Muscle of arm (tissue), 12 donors: Measurements from ENCODE around the gene IFT25. TPM values are rescaled to one million over a fixed set of nuclear protein-coding genes. Genes with fewer than 3 reads are reported as not detected.

Experiments used
- DNase-seq: peaks from one replicate; pipeline ENCODE4 v3.0.0-alpha.2; 2013
- polyA plus RNA-seq, 12 donors: library from polyadenylated mRNA; unstranded; fragments of 120-200 nt; gene quantifications; one replicate each; pipeline ENCODE4 v1.2.1, GENCODE V29; 2013; ENCODE audit not compliant: insufficient read length in 12 of 12

The IFT25 gene
- polyA plus RNA-seq, 12 donors = 16.3 to 61.8 (median 30.1) TPM; not detected in 2

DNA sequence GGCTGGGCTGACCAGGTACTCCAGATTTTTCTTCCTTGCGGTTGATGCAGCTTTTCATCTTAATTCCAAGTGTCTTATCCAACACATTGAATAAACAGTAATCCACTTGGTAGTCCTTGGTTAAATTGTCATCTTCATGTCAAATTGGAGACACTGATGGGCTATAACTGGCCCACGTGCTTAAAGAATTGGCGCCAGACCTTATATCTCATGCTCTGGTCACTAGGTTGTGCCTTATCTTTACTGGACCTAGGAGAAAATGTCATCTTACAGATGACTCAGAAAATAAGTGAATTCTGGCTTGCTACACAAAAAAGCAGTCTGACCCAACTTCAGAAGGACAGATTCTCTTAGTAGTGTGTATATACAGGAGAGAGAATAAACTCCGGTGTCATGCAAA, 16.9 kb upstream of the IFT25 start:
- no peak for DNase-seq

GRCh38 chr1:53959664-53960250, 14.3 kb upstream of the IFT25 start:
- no peak for DNase-seq

DNA sequence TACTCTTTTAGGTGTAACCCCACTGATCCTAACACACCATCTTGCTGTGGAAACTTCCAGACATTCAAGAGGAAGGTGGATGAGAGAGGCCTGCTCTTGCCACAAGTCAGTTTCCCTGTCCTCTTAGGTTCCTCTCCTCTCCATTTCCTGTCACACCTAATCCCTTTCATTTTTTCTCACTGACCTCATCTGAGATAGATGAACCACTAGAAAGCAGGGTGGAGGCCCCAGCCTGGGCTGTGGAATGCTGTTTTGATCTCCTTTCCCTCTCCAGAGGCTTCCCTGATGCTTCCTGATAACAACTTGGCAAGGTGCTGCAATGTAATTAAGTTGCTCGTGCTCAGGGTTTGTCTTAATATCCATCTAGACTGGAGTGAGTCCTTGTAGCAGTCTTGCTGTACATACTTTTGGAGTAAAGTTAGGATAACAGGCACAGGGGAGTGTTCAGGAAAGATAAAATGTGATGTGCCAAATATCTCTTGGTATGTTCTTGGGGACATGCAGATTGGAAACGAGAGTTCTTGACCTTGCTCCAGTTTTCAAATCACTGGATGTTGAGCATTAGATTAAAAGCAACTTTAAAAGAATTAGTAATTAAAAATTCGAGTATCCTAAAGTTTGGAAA, 11.8 kb upstream of the IFT25 start:
- DNase-seq = no peak

DNA sequence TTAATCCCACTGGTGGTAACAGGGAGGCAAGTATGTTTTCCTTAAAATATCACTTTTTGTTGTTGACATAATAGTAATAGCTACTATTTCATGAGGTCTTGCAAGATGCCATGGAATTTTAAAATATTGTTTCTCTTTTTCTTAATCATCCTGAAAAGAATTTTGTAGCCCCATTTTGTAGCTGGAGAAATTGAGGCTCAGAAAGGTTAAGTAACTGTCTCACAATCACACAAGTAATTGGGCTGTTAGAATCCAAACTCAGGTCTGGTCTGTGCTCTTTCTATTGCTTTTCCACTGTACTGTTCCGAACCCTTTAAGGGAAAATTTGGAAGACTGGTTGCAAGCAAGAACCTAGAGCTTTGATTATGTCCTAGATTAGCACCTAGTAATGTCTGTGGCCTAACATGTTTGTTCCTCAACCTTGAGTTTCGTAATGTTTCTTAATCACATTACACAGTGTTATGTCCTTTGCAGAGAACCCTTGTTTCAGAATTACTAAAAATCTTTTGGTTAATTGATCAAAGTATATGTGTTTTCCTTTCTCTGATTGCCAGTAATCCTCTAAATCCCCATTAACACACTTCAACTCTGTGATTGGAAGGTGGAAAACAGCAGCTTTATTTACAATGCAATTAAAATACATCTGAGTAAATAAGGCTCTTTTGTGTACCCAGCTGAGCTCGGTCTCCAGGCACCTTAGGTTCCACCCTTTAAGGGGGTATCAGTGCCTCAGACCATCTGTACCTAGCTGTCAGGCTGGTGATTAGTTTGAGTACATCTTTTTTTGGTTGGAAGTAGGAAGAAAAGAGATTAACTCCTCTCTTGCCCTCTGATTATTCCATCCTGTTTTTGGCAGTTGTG, 11.0 kb upstream of the IFT25 start:
- DNase-seq = no peak

GRCh38 chr1:53954128-53954527, 8.6 kb upstream of the IFT25 start:
- DNase-seq = no peak

DNA sequence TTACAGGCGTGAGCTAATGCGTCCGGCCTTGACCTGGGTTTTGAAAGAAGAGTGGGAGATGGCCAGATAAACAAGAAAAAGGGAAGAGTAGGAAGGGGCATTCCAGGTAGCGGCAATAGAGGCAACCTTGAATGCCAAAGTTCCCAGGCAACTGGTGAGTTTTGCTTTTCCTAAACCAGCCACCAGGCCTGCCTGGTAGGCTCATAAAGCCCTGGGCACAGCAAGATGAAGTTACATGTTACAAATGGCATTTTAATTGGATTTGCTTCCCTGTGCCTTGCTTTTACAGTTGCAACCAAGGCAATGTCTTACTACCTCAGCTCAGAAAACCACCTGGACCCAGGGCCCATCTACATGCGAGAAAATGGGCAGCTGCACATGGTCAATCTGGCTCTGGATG, 6.2 kb upstream of the IFT25 start:
- DNase-seq = no peak

- DNase-seq = peak; percentile 17
Observed at GRCh38 chr1:53949023-53949990, 3.8 kb upstream of the IFT25 start.

- DNase-seq = no peak
Observed at GRCh38 chr1:53948291-53948690, 2.8 kb upstream of the IFT25 start.

- DNase-seq = peak; percentile 41
Observed at GRCh38 chr1:53947172-53947907, 1.8 kb upstream of the IFT25 start.

- DNase-seq = no peak
Observed at GRCh38 chr1:53946252-53947171, 1.0 kb upstream of the IFT25 start, which contains the start of gene LRRC42. Gene LRRC42 (plus strand): TSS chr1:53946350. CDS start chr1:53952000, 5,650 bp downstream.

DNA sequence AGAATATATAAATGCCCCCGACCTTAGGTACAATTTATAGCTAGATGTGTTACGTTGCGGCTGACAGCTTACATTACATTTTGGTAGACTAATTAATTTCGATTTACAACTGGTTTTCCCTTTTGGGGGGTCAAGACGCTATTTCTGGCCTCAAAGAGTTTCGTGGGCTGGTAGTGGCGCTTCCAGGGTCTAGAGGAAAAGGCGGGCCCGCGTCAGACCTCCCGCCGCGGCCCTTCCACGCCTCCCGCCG, 391 bp downstream of the IFT25 start:
- DNase-seq = no peak

GRCh38 chr1:53944469-53945182, 873 bp downstream of the IFT25 start:
- DNase-seq = peak; percentile 12

DNA sequence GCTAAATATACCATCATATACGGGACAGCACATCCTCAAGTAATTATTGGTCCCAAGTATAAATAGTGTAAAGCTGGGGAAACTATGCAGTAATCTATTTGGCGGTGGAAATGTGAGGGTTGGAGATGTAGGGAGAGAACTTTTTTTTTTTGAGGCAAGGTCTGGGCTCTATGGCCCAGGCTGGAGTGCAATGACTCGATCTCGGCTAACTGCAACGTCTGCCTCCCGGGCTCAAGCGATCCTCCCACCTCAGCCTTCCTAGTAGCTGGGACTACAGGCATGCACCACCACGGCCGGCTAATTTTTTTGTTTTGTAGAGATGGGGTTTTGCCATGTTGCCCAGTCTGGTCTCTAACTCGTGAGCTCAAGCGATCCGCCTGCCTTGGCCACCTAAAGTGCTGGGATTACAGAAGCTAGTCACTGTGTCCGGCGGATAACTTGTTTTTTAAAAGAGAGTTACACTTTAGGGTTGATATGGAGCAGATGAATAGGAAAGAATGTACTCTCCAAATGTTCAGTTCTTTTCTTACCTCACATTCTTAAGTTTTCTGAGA, 1.9 kb downstream of the IFT25 start:
- DNase-seq = no peak

- DNase-seq = no peak
Observed at GRCh38 chr1:53943090-53943489, 2.4 kb downstream of the IFT25 start.

GRCh38 chr1:53942127-53942957, 3.2 kb downstream of the IFT25 start:
- DNase-seq = no peak

GRCh38 chr1:53938136-53938830, 7.2 kb downstream of the IFT25 start:
- no peak for DNase-seq

GRCh38 chr1:53936430-53936829, 9.1 kb downstream of the IFT25 start:
- DNase-seq = no peak
